ENCODE measurements around the gene ADGRB2.

DNA sequence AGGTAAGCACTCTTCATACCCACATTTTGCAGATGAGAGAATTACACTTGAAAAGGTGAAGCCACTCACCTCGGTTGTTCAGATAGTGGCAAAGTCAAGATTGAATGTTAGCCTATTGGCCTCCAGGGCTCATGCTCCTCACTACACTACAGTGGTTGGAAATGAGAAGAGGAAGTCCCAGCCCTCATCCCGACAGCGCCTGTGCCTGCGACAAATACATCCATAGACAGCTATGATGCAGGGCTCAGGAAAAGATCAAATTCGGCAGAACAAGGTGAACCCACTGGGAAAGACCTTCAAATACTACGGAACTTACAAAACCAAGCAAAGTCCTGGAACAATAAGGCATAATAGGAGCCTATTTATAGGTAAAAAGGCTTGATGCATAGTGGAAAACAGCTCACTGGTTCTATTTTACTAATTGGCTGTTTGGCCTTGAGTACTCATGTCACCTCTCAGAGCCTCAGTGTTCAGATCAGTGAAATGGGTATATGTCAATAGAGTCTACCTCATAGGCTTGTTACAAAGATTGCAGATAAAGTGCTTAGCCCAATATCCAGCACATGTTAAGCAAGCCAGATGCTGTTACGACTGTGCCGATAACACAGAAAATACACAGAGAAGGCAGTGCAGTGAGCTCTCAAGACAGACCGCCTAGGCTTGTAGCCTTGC is 48.2 kb upstream of the ADGRB2 start:
- no peak for TF ChIP-seq POLR2A (IDR thresholded peaks at IDR 0.05)
- TF ChIP-seq, protein P1, sequence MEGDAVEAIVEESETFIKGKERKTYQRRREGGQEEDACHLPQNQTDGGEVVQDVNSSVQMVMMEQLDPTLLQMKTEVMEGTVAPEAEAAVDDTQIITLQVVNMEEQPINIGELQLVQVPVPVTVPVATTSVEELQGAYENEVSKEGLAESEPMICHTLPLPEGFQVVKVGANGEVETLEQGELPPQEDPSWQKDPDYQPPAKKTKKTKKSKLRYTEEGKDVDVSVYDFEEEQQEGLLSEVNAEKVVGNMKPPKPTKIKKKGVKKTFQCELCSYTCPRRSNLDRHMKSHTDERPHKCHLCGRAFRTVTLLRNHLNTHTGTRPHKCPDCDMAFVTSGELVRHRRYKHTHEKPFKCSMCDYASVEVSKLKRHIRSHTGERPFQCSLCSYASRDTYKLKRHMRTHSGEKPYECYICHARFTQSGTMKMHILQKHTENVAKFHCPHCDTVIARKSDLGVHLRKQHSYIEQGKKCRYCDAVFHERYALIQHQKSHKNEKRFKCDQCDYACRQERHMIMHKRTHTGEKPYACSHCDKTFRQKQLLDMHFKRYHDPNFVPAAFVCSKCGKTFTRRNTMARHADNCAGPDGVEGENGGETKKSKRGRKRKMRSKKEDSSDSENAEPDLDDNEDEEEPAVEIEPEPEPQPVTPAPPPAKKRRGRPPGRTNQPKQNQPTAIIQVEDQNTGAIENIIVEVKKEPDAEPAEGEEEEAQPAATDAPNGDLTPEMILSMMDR (IDR thresholded peaks at IDR 0.05): no peak
- no peak for TF ChIP-seq POLR2AphosphoS5 (IDR thresholded peaks at IDR 0.05)
